Progenitor cell of endocrine pancreas (in vitro differentiated cells): ENCODE data around the gene PXK. TPM values are rescaled to one million over a fixed set of nuclear protein-coding genes. Genes with fewer than 3 reads are reported as not detected.

Source experiments
- DNase-seq: peaks from one replicate; pipeline ENCODE4 v3.0.0; 2021; ENCODE audit warnings: low spot score; ENCODE audit not compliant: unreplicated experiment
- H3K27ac Mint-ChIP-seq: 2 replicates; pipeline ENCODE4 v1.8.0; 2021; ENCODE audit warnings: mild to moderate bottlenecking, moderate library complexity, mixed read lengths
- H3K27me3 Mint-ChIP-seq: 2 replicates; pipeline ENCODE4 v1.8.0; 2021; ENCODE audit warnings: mixed read lengths
- H3K36me3 Mint-ChIP-seq: 2 replicates; pipeline ENCODE4 v1.8.0; 2022; ENCODE audit warnings: mixed read lengths; ENCODE audit not compliant: insufficient read depth
- H3K4me1 Mint-ChIP-seq: 2 replicates; pipeline ENCODE4 v1.8.0; 2021; ENCODE audit warnings: low read depth, mixed read lengths
- H3K4me3 Mint-ChIP-seq: 2 replicates; pipeline ENCODE4 v1.8.0; 2021; ENCODE audit warnings: low read depth, mild to moderate bottlenecking, moderate library complexity, mixed read lengths
- H3K9me3 Mint-ChIP-seq: 2 replicates; pipeline ENCODE4 v1.8.0; 2021; ENCODE audit warnings: low read depth, mixed read lengths
- total RNA-seq: library from RNA; stranded (reverse); gene quantifications from 2 replicates; pipeline ENCODE4 v1.2.1, GENCODE V29; 2021
- TF ChIP-seq, protein P1 (sequence below): fragments of 200-600 bp; sonication (generic); IDR thresholded peaks from one replicate; pipeline ENCODE4 v1.5.0; 2021; ENCODE audit warnings: antibody characterized with exemption, mild to moderate bottlenecking; ENCODE audit not compliant: unreplicated experiment

Gene PXK
- total RNA-seq, 1 donor from 2014 or later = 12.5 TPM

GRCh38 chr3:58464866-58465265 is 132.2 kb downstream of the PXK start:
- no peaks in the 10 kb centered on the region for H3K27me3 Mint-ChIP-seq
- TF ChIP-seq, protein P1, sequence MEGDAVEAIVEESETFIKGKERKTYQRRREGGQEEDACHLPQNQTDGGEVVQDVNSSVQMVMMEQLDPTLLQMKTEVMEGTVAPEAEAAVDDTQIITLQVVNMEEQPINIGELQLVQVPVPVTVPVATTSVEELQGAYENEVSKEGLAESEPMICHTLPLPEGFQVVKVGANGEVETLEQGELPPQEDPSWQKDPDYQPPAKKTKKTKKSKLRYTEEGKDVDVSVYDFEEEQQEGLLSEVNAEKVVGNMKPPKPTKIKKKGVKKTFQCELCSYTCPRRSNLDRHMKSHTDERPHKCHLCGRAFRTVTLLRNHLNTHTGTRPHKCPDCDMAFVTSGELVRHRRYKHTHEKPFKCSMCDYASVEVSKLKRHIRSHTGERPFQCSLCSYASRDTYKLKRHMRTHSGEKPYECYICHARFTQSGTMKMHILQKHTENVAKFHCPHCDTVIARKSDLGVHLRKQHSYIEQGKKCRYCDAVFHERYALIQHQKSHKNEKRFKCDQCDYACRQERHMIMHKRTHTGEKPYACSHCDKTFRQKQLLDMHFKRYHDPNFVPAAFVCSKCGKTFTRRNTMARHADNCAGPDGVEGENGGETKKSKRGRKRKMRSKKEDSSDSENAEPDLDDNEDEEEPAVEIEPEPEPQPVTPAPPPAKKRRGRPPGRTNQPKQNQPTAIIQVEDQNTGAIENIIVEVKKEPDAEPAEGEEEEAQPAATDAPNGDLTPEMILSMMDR = no peak
- no peaks in the 10 kb centered on the region for H3K36me3 Mint-ChIP-seq
- H3K4me1 Mint-ChIP-seq = peaks cover 4% of the 10 kb centered on the region
- H3K27ac Mint-ChIP-seq = no peak overlapping the region
- no peak for DNase-seq
- H3K4me3 Mint-ChIP-seq = no peak overlapping the region
- H3K9me3 Mint-ChIP-seq = no peaks in the 10 kb centered on the region

- no peak overlapping the region for H3K27ac Mint-ChIP-seq
- TF ChIP-seq, protein P1 = no peak
- no peak overlapping the region for H3K4me3 Mint-ChIP-seq
- no peaks in the 10 kb centered on the region for H3K36me3 Mint-ChIP-seq
- no peak for DNase-seq
- H3K4me1 Mint-ChIP-seq = peaks cover 19% of the 10 kb centered on the region
- H3K9me3 Mint-ChIP-seq = no peaks in the 10 kb centered on the region
- no peaks in the 10 kb centered on the region for H3K27me3 Mint-ChIP-seq
Observed at GRCh38 chr3:58466899-58467563, 134.3 kb downstream of the PXK start.

GRCh38 chr3:58469096-58469495 is 136.4 kb downstream of the PXK start:
- no peak for DNase-seq
- no peak overlapping the region for H3K27ac Mint-ChIP-seq
- H3K4me1 Mint-ChIP-seq = peaks cover 16% of the 10 kb centered on the region
- H3K36me3 Mint-ChIP-seq = no peaks in the 10 kb centered on the region
- TF ChIP-seq, protein P1 = no peak
- H3K9me3 Mint-ChIP-seq = no peaks in the 10 kb centered on the region
- H3K4me3 Mint-ChIP-seq = no peak overlapping the region
- no peaks in the 10 kb centered on the region for H3K27me3 Mint-ChIP-seq

DNA sequence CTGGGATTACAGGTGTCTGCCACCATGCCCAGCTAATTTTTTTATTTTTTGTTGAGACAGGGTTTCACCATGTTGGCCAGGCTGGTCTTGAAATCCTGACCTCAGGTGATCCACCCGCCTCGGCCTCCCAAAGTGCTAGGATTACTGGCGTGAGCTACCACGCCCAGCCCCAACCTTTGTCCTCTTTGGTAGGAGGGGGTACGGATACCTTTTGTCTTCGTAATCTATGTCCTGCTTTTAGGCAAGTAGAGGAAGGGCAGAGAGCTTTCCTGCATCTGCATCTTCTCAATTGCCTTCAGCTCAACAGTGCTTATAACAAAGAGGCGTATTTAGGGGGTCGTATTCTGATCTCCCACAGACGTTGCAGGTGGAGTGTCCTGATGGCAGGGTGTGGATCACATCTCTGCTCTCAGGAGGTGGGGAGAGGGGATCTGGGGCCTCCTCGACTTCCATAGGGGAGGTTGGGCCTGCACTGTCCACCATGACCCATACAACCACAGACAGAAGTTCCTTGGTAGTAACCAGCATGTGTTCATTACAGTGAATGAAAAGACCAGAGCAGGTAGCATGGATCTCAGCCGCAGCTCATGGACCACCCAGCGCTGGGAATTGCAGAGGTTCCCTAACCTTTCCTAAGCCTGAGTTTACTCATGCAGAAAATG is 137.8 kb downstream of the PXK start:
- no peaks in the 10 kb centered on the region for H3K27me3 Mint-ChIP-seq
- H3K9me3 Mint-ChIP-seq = no peaks in the 10 kb centered on the region
- TF ChIP-seq, protein P1 = no peak
- no peak overlapping the region for H3K4me3 Mint-ChIP-seq
- no peak for DNase-seq
- no peaks in the 10 kb centered on the region for H3K36me3 Mint-ChIP-seq
- peak overlapping the region; percentile 94 for H3K27ac Mint-ChIP-seq
- peaks cover 20% of the 10 kb centered on the region for H3K4me1 Mint-ChIP-seq

DNA sequence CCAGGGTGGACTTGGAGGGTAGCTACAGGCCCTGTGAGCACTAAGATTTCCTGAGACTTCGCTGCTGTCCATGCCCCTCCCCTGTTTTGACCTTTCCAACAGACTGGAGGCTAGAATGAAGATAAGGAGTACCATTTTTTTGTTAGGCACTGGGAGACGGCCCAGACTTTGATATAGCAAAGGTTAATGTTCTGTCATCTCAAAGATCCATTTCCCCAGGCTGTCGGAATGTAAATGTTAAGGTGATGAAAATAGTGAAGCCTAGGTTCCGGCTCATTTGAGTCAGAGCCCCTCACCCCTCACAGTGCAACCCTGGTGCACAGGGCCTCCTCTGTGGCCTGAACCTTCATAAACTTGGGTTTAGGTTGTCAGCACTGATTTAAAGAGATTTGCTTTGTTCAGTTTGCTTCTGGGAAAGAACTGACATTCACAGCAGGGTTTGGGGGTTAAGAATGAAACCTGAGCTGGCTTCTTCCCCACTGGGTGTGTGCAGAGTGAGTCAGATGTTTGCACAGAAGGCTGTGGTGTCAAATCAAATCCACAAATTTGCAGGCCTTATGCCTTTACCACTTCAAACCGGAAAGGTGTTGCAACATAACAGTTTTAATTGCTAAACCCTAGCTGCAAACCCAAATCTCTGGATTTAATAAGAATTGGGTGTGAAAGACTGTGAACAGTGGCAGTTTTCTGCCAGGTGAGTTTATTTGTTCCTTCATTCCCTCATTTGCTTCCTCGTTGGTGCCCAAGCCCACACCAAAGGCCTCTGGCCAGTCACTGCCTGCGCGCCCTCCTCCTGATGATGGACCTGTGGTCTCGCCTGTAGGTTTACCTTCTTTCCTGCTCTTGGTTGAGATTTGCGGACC is 138.6 kb downstream of the PXK start:
- Mint-ChIP-seq H3K27me3 (no peaks in the 10 kb centered on the region), H3K4me3 (peak overlapping the region; percentile 5), H3K36me3 (no peaks in the 10 kb centered on the region), H3K4me1 (peaks cover 20% of the 10 kb centered on the region), H3K9me3 (no peaks in the 10 kb centered on the region), H3K27ac (peak overlapping the region; percentile 94)
- no peak for DNase-seq
- TF ChIP-seq, protein P1 = no peak
